DMS53 treated with DMSO at 0.1 percent for 48 hours (cell line): ENCODE measurements around the gene RGS6.

Experiments used
- DNase-seq: peaks from one replicate; lab custom pipeline; 2025; ENCODE audit not compliant: unreplicated experiment; lab: John Stamatoyannopoulos, UW

Gene RGS6

GRCh38 chr14:72546344-72547016 is 614.3 kb downstream of the RGS6 start:
- no peak for DNase-seq

DNA sequence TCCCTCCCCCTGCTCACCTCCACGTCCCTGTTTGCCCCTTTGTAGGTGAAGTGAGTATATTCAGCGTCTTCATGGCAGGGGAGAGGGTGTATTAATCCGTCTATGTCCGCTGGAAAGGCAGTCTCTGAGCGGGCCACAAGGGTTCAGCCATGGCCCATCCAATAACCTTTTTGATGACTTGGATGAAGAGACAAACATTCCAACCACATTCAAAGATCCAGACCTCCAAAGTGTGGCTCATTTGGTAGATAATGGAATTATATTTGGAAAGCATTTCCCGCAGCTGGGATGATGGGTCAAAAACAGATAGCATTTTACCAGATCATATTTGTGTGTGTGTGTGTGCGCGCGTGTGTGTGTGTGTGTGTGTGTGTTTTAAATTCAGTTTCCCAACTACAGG is 615.8 kb downstream of the RGS6 start:
- no peak for DNase-seq

GRCh38 chr14:72549026-72549425 is 616.8 kb downstream of the RGS6 start:
- no peak for DNase-seq

GRCh38 chr14:72549854-72550253 is 617.6 kb downstream of the RGS6 start:
- no peak for DNase-seq

DNA sequence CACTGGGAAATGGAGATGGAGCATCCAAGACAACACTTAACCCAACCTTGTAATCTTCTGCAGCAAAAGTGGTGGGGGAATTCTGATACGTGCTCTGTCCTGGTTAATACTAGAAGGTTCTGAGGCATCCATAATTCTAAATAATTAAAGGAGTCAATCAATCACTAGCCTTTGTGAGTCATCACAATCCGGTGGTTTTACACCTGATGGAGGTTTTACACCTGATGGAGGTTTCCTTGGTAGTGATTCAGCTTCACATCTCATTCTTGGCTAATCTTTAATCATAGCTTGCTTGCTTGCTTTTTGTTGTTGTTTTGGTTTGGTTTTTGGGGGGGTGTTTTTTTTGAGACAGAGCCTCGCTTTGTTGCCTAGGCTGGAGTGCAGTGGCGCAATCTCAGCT is 618.3 kb downstream of the RGS6 start:
- DNase-seq: no peak

- DNase-seq: no peak
Measured at GRCh38 chr14:72552236-72552635, 620.0 kb downstream of the RGS6 start.

DNA sequence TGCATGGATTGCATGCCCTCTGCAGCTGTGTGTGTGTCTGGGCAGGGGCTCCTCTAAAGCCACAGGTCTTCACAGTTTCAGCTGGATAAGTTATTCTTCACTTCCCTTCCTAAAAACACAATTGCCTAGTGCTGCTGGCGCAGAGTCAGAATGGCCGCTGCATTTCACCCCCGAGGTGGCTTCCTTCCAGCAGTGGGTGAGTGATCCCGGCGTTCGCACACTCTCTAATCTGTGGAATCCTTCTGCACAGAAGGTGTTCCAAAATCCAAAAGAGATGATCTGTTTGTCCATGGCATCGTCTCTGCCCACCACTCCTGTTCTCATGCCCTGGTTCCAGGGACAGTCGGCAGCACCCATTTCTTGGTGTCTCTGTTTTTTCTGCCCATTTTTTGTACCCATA is 620.9 kb downstream of the RGS6 start:
- no peak for DNase-seq

DNA sequence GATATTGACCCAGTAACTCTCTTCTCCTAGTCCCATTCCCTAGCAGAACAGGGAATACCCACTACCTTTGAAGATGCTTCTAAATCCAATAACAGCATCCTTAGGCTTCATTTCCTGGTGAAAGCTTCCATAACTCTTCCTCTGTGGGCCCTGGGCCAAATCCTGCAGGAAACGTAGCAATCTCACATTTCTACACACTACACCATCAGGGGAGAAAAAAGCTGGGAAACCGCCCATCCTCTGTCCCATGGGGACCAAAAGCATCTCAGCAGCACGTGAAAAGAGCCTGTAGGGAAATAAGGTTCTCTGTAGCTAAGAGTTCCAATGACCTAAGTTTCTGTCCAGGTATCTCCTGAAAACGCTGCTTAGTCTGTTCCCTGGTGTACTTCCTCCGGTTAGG is 621.4 kb downstream of the RGS6 start:
- no peak for DNase-seq

DNA sequence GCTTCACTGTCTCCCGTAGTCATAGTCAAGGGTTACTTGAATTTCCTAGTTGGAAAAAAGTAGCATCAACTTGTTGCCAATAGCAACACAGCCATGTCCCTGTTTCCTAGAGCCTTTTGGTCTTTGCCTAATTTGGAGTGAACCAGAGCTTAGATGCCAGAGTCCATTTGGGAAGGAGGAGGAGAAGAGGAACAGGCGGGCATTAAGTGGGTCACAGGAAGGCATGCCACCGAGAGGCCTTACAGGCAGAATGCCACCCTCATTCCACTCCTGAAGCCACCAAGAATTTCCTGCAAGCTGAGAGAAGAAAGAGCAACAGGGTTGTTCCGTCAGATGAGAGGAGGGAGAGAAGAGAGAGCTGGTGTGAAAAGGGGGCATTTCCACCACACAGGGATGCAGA is 622.2 kb downstream of the RGS6 start:
- DNase-seq: no peak

- no peak for DNase-seq
Measured at GRCh38 chr14:72554994-72555608, 622.9 kb downstream of the RGS6 start.

DNA sequence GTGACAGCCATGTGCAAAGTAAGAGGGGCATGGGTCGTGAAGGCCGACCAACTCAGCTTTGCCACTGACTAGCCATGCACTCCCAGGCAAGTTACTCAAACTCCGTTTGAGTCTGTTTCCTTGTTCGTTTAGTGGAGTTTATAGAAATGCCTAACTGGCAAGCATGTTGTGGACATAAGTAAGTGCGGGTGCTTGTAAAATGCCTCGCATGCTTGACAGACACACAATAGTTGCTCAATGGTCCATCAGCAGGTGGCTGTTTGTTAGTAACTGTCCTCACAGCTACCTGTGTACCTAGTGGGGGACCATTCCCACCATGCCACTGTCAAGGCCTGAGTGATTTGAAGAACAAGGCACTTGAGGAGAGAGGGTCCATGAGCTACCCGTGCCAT is 623.4 kb downstream of the RGS6 start:
- DNase-seq: no peak

- DNase-seq: no peak
Measured at GRCh38 chr14:72557671-72558070, 625.4 kb downstream of the RGS6 start.

GRCh38 chr14:72558721-72559120 is 626.5 kb downstream of the RGS6 start:
- DNase-seq: no peak

DNA sequence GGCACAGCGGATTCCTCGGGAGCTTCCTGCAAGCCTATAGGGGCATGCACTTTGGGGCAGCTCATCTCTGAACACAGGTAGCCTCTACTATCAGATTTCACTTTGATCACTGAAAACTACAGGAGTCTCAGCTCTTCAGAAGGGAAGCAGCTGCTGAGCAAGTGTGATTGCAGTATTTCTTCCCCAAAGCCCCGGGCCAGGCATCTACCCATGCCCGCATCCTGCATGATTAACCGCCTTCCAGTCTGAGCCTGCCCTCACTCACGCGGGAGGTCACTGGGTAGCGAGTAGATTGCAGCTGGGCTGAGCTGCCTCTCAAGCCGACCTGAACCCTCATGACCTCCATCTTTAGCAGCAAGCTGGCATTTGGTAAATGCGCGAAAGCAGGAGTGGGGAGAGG is 627.0 kb downstream of the RGS6 start:
- no peak for DNase-seq

DNA sequence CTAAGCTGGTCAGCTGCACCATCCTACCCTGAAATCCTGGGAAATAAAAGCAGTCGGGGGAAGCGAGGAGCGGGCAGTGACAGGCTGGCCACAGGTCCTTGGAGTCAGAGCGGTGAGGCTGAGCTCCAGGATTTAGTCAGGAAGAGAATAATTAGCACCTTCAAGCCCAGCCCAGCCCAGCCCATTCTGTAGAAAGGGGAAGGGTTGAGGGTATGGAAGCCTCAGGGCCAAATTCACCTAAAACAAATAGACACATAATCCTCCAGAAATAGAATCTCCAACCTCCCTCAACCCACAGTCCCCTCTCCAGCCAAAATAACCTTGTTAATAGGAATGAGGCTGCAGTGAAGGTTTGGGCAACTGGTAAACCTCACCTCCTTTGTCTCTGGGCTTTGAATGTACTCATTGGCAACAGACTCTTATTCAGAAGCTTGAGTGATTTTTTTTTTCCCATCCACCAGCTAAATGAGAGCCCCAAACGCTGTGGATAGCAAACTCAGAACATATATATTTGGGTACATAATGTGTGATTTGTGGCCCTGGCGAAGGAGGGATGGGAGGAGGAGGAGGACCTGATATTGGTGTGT is 627.5 kb downstream of the RGS6 start:
- DNase-seq: no peak

GRCh38 chr14:72560331-72560730 is 628.1 kb downstream of the RGS6 start:
- DNase-seq: no peak

DNA sequence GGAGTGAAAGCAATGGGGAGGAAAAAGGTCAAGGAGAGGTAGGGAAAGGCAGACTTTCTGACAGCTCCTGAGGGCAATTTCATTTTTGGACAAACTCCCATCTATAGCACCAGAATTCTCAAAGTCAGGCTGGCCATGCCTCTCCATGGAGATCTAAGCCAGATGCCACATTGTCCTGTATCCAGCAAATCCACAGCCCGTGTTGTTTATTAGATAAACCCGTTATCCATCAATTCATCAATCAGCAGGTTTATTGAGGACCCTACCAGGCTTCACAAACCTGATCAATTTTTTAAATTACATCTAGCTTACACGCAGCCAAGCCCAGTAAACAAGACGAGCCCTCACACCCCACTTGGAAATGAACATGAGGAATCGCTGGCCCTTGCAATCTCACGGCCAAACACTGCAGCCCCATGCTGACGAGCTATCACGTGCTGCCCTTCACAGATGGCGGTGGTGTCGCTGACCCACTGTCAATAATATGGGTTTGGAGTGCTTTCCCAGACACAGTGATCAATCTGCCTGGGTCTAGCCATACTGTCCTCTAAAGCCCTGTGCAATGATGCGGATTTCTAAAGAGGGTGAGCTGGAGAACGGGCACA is 628.8 kb downstream of the RGS6 start:
- no peak for DNase-seq

DNA sequence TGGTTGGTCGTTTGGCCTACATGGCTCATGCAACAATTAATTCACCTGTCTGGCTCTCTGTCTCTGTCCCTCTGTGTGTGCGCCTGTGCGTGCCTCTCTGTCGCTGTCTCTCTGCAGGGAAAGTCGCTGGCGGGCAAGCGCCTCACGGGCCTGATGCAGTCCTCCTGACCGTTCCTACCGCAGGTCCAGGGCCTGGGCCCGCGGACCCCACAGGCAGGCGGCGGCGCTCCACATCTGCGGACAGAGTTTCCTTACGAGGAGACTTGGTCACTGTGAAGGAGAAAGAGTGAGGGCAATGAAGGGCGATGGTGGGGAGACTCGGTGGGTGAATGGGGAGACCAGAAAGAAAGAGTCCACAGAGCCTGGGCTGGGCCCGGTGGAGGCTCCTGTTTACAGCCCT is 630.1 kb downstream of the RGS6 start:
- DNase-seq: no peak

- DNase-seq: no peak
Measured at GRCh38 chr14:72563676-72564075, 631.4 kb downstream of the RGS6 start.

DNA sequence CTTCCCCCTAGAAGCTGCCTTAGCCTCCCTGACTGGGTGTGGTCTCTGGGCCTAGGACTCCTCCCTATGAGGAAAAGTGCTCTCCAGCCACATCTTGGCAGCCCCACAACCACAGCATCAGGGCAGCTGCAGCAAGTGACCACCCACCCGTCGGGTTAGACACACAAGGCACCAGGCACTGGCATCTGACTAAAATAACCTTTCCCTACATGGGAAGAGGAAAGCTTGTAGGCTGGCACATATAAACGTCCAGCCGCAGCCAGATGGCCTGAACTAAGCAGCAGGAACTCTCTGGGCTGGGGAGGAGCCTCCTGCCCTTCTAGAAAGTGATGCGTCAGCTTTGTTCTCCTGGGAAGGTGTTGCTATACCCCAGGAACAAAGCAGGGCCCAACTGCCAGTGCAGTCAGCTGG is 632.9 kb downstream of the RGS6 start:
- DNase-seq: no peak

- DNase-seq: no peak
Measured at GRCh38 chr14:72565917-72566316, 633.7 kb downstream of the RGS6 start.

DNA sequence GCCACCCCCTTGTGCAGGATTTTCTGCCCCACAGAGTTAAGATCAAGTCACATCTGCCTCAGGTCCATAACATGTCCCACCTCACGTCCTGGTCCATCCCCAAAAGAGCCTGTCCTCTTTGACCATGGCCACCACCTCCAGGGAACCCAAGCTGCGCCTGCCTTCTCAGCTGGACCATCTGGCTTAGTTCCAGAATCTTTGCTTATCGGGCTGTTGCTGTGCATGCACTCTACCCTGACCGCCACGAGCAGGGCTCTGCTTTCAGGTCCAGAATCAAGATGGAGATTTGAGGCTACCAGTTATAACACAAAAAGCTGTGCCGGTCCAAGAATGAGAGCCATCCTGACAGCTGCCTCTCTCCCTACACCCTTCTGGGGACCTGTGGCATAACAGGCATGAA is 635.0 kb downstream of the RGS6 start:
- DNase-seq: no peak
